Measurements from ENCODE around the gene KRTAP5-5.
"Not testable (repeated sequence)": the region's sequence is repeated elsewhere in the genome, so short reads cannot be mapped to it uniquely, and the experiment has no call there.

Gene KRTAP5-5

DNA sequence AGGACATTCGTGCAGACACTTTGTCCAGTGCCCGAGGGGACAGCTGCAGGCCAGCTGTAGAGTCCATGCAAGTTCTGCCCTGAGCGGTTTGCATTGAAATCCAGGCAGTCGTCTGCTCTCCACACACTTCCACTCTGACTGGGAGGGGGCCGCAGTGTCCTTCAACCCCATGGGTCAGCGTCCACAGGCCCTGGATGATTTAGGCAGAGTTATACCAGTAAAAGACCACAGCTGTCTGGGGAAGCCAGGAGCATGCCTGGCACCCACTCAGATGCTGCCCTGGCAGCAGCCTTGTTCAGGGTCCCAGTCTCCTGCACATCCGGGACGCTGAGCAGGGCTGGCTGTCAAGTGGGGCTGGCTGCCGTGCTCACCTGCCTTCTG is 26.5 kb downstream of the KRTAP5-5 start:
- Histone ChIP-seq H3K4me1 (ENCODE audit: control insufficient read depth, insufficient read depth, low read length) (no peaks in the 10 kb centered on the region), H3K4me3 (ENCODE audit: insufficient read depth, low read depth, low read length) (no peak overlapping the region), H3K27ac (ENCODE audit: insufficient read depth, low read depth, low read length, poor library complexity, severe bottlenecking) (no peak overlapping the region), H3K27me3 (ENCODE audit: control insufficient read depth, insufficient read depth, low read length, poor library complexity, severe bottlenecking) (peaks cover 4% of the 10 kb centered on the region), H3K36me3 (ENCODE audit: control insufficient read depth, insufficient read depth, low read length) (no peaks in the 10 kb centered on the region), H3K9me3 (ENCODE audit: control insufficient read depth, low read length) (no peaks in the 10 kb centered on the region)
- 91 to 96% methylated on average over 9 of the region's 9 CpGs for WGBS, 2 experiments

DNA sequence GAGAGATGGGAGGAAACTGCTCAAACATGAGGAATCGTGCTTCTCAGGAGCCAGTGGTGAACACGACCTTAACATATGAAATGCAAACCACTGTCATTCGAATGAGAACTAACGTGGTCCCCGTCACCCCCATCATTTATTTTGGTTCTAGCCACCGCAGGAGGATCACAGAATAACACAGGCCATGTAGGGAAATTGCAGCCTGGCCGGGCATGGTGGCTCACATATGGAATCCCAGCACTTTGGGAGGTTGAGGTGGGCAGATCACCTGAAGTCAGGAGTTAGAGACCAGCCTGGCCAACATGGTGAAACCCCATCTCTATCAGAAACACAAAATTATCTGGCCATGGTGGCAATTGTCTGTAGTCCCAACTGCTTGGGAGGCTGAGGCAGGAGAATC is 27.1 kb downstream of the KRTAP5-5 start:
- Histone ChIP-seq H3K27me3 (ENCODE audit: control insufficient read depth, insufficient read depth, low read length, poor library complexity, severe bottlenecking) (peaks cover 4% of the 10 kb centered on the region), H3K9me3 (ENCODE audit: control insufficient read depth, low read length) (no peaks in the 10 kb centered on the region), H3K4me3 (ENCODE audit: insufficient read depth, low read depth, low read length) (no peak overlapping the region), H3K36me3 (ENCODE audit: control insufficient read depth, insufficient read depth, low read length) (no peaks in the 10 kb centered on the region), H3K4me1 (ENCODE audit: control insufficient read depth, insufficient read depth, low read length) (no peaks in the 10 kb centered on the region), H3K27ac (ENCODE audit: insufficient read depth, low read depth, low read length, poor library complexity, severe bottlenecking) (no peak overlapping the region)
- WGBS, 2 experiments = 66 to 79% methylated on average over 7 of the region's 7 CpGs

DNA sequence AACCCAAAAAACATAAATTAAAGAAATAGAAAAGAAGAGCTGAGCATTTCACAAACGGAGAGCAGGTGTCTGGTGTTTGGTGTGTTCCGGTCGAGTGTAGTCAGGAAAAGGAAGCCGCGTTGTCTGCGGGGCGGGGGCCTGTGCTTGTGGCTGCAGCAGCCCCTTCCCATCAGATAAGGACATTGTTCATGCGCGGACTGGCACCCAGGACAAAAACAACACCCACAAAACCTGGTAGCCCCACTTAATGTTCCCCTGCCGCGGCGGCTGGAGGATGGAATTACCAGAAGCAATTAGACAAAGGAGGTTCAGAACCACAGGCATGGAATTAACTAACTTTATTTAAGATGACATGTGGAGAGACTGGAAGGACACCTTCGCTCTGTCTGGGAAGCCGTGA is 29.9 kb downstream of the KRTAP5-5 start:
- 93 to 95% methylated on average over 14 of the region's 14 CpGs for WGBS, 2 experiments
- H3K4me1 ChIP-seq (ENCODE audit: control insufficient read depth, insufficient read depth, low read length) = no peaks in the 10 kb centered on the region
- no peak overlapping the region for H3K4me3 ChIP-seq (ENCODE audit: insufficient read depth, low read depth, low read length)
- no peaks in the 10 kb centered on the region for H3K27me3 ChIP-seq (ENCODE audit: control insufficient read depth, insufficient read depth, low read length, poor library complexity, severe bottlenecking)
- no peak overlapping the region for H3K27ac ChIP-seq (ENCODE audit: insufficient read depth, low read depth, low read length, poor library complexity, severe bottlenecking)
- no peaks in the 10 kb centered on the region for H3K36me3 ChIP-seq (ENCODE audit: control insufficient read depth, insufficient read depth, low read length)
- H3K9me3 ChIP-seq (ENCODE audit: control insufficient read depth, low read length) = no peaks in the 10 kb centered on the region

DNA sequence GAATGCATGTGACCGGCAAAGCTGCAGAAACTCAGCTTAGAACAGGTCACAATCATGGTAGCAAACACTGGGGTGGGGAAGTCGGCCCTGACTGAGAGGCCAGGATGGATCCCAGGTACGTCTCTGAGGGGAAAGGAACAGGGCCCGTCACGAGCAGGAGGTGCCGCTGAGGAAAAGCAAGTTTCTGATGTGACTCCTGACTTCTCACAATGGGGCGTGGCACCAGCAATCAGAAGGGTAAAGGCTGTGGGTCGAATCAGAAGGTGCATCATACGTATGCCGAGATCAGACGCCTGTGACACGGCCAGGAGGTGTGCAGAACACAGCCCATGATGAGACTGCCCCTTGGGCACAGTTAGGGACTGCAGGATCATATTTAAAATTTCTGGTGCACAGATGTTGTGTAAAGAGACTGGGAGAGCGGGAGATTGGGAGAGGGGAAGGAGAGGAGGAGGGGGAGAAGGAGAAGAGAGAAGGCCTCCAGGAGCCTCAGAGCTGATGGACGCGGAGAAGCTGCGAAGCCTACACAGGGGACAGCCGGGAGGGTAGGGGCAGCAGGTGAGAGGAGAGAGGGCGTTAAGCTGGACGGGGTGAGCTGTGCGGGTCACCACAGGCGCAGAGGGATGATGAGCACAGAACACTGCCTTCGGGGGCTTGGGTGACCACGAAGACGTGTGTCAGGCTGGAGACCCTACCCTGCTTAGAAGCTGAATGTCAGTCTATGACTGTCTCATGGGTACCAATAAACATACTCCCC is 30.7 kb downstream of the KRTAP5-5 start:
- WGBS, 2 experiments = 84 to 87% methylated on average over 24 of the region's 24 CpGs
- H3K36me3 ChIP-seq (ENCODE audit: control insufficient read depth, insufficient read depth, low read length) = no peaks in the 10 kb centered on the region
- no peak overlapping the region for H3K27ac ChIP-seq (ENCODE audit: insufficient read depth, low read depth, low read length, poor library complexity, severe bottlenecking)
- no peaks in the 10 kb centered on the region for H3K4me1 ChIP-seq (ENCODE audit: control insufficient read depth, insufficient read depth, low read length)
- no peaks in the 10 kb centered on the region for H3K27me3 ChIP-seq (ENCODE audit: control insufficient read depth, insufficient read depth, low read length, poor library complexity, severe bottlenecking)
- no peak overlapping the region for H3K4me3 ChIP-seq (ENCODE audit: insufficient read depth, low read depth, low read length)
- no peaks in the 10 kb centered on the region for H3K9me3 ChIP-seq (ENCODE audit: control insufficient read depth, low read length)

DNA sequence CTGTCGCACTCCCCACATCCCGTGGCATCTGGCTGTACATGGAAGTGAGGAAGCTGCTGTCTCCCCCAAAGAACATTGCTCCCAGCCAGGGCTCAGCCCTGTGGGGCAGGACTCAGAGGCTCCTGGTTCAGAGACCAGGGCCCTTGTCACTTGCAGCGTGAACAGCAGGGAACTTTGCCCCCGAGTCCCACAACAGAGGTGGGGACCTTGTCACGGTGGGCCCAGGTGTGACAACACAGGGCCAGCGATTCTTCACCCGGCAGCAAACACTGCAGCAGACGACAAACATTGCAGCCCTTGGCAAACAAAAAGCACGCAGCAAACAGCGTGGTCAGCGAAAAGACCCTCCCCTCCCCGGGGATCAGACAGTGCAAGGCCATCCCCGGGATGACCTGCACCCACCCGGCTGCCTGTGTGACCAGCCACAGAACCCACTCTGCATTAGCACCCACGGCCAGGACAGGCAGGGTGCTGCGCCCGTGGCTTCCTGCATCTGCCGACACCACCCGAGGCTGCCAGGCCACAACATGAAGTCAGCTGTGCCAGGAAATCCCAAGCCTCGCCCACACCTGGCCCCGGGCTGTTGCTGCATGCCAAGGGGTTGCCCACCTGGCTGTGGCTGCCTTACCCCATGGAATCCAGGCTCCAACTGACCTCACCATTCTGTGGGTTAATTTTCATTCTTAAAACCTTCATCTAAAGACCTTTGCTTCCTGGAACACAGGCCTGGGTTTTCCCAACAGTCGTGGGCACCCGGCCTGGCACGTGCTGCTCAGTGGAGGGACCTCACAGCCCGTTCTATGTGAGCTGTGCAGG is 32.1 kb downstream of the KRTAP5-5 start:
- not testable (repeated sequence) for H3K9me3 ChIP-seq (ENCODE audit: control insufficient read depth, low read length); H3K36me3 ChIP-seq (ENCODE audit: control insufficient read depth, insufficient read depth, low read length); H3K27ac ChIP-seq (ENCODE audit: insufficient read depth, low read depth, low read length, poor library complexity, severe bottlenecking); H3K4me1 ChIP-seq (ENCODE audit: control insufficient read depth, insufficient read depth, low read length); H3K4me3 ChIP-seq (ENCODE audit: insufficient read depth, low read depth, low read length); H3K27me3 ChIP-seq (ENCODE audit: control insufficient read depth, insufficient read depth, low read length, poor library complexity, severe bottlenecking)
- 83 to 95% methylated on average over 13 to 14 of the region's 25 CpGs for WGBS, 2 experiments

DNA sequence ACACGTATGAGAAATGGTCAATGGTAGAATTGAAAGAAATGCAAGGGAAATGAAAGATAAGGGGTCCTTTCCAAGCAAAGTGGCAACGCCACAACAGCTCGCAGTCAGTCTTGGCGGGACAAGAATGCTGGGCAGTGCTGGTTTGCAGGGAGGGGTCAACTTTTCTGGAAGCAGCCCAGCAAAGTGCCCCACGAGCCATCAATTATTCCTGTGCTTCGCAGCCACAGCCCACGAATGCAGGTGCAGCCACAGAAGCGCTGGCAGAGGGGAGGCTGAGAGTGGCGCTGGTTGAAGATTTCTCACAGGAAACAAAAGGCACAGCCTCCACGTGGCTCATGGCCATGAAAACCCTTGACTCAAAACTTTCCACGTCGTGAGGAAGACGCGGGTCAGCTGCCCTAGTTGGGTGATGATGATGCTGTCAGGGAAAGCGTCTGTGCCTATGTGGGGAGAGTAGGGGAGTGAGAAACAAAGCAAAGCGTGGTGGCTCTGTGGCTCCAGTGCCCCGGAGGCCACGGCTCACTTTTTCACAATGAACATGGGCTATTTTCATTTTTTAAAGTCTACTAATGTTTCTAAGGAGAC is 33.2 kb downstream of the KRTAP5-5 start:
- not testable (repeated sequence) for H3K4me3 ChIP-seq (ENCODE audit: insufficient read depth, low read depth, low read length); H3K27ac ChIP-seq (ENCODE audit: insufficient read depth, low read depth, low read length, poor library complexity, severe bottlenecking); H3K4me1 ChIP-seq (ENCODE audit: control insufficient read depth, insufficient read depth, low read length); H3K9me3 ChIP-seq (ENCODE audit: control insufficient read depth, low read length); H3K27me3 ChIP-seq (ENCODE audit: control insufficient read depth, insufficient read depth, low read length, poor library complexity, severe bottlenecking); H3K36me3 ChIP-seq (ENCODE audit: control insufficient read depth, insufficient read depth, low read length)
- 80 to 81% methylated on average over 15 to 17 of the region's 18 CpGs for WGBS, 2 experiments

DNA sequence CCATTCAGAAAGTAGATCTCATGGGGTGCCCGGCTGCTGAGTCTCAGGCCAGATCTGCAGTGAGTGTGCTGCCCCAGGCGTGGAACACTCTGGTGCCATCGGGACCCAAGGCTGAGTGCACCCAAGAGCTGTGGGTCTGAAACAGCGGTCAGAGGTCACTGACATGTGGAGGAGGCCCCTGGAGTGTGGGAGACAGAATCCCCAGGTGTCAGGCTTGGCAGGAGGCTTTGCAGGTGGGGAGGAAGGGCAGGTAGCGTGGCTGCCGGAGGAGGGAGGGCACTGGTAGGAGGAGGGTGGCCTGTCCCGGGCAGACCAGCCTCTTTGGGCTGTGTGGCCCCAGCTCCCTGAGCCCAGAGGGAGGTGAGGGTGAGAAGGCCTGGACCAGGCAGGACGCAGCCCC is 35.7 kb downstream of the KRTAP5-5 start:
- H3K9me3 ChIP-seq (ENCODE audit: control insufficient read depth, low read length) = no peaks in the 10 kb centered on the region
- no peaks in the 10 kb centered on the region for H3K36me3 ChIP-seq (ENCODE audit: control insufficient read depth, insufficient read depth, low read length)
- WGBS, 2 experiments = 96 to 97% methylated on average over 5 to 6 of the region's 8 CpGs
- H3K27me3 ChIP-seq (ENCODE audit: control insufficient read depth, insufficient read depth, low read length, poor library complexity, severe bottlenecking) = no peaks in the 10 kb centered on the region
- no peak overlapping the region for H3K27ac ChIP-seq (ENCODE audit: insufficient read depth, low read depth, low read length, poor library complexity, severe bottlenecking)
- H3K4me3 ChIP-seq (ENCODE audit: insufficient read depth, low read depth, low read length) = no peak overlapping the region
- peaks cover 11% of the 10 kb centered on the region for H3K4me1 ChIP-seq (ENCODE audit: control insufficient read depth, insufficient read depth, low read length)

DNA sequence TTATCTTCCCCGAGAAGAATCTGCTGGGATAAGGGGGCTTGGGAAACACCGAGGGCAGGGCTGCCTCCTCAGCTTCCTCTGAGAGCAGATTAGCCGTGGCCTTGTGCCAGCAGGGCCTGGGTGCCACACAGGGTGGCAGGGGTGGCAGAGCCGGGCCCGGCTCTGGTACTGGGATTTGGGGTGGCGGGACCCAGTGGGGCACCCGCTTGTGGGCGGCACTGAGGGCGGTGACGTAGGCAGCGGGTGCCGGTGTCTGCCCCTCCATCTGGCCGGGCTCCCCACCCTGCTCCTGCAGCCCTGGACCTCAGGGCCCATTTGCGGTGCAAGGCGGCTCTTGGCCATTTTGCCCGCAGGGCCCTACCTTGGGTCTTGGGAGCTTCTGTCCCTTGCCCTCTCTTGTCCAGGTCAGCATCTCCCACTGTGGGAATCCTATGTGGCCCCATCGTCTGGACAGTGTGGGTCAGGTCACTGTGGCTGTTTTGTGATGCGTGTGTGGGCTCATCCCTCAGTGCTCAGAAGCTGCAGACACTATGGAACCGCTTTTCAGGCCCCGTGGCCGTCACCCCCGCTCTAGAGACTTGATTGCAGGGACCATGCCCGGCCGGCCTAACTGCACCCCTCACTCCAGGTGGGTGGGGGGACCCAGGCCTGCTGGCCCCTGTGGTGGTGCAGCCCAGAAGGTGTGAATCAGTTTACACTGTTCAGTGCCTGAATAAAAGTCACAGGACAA is 37.7 kb downstream of the KRTAP5-5 start:
- WGBS, 2 experiments = 88 to 92% methylated on average over 24 of the region's 24 CpGs
- no peaks in the 10 kb centered on the region for H3K36me3 ChIP-seq (ENCODE audit: control insufficient read depth, insufficient read depth, low read length)
- H3K27ac ChIP-seq (ENCODE audit: insufficient read depth, low read depth, low read length, poor library complexity, severe bottlenecking) = no peak overlapping the region
- H3K4me1 ChIP-seq (ENCODE audit: control insufficient read depth, insufficient read depth, low read length) = peaks cover 11% of the 10 kb centered on the region
- H3K4me3 ChIP-seq (ENCODE audit: insufficient read depth, low read depth, low read length) = no peak overlapping the region
- no peaks in the 10 kb centered on the region for H3K27me3 ChIP-seq (ENCODE audit: control insufficient read depth, insufficient read depth, low read length, poor library complexity, severe bottlenecking)
- H3K9me3 ChIP-seq (ENCODE audit: control insufficient read depth, low read length) = no peaks in the 10 kb centered on the region

DNA sequence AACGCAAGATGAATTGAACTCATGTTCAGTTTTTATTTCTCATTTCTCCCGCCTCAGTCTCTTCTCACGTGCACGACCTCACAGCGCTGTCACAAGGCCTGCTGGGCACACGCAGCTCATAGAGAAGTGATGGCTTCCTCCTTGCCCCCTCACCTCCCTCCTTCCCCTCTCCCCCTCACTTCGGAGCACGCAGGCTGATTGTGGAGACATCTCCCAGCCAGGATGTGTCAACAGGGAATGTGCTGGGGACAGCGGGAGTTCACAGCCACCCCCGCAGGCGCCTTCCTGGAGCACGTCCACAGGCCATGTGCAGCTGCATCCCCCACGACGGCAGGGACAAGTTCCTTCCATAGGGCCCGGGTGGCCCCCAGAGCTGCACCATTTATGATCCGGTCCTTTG is 38.3 kb downstream of the KRTAP5-5 start:
- no peak overlapping the region for H3K27ac ChIP-seq (ENCODE audit: insufficient read depth, low read depth, low read length, poor library complexity, severe bottlenecking)
- H3K36me3 ChIP-seq (ENCODE audit: control insufficient read depth, insufficient read depth, low read length) = no peaks in the 10 kb centered on the region

More for the DNA sequence above, 38.3 kb downstream of the KRTAP5-5 start:
- WGBS, 2 experiments = 60 to 65% methylated on average over 16 of the region's 16 CpGs
- Histone ChIP-seq H3K27me3 (ENCODE audit: control insufficient read depth, insufficient read depth, low read length, poor library complexity, severe bottlenecking) (no peaks in the 10 kb centered on the region), H3K4me1 (ENCODE audit: control insufficient read depth, insufficient read depth, low read length) (peaks cover 11% of the 10 kb centered on the region), H3K4me3 (ENCODE audit: insufficient read depth, low read depth, low read length) (no peak overlapping the region), H3K9me3 (ENCODE audit: control insufficient read depth, low read length) (no peaks in the 10 kb centered on the region)
